Measurements from ENCODE around the gene PPP2R5B. TPM values are rescaled to one million over a fixed set of nuclear protein-coding genes. Genes with fewer than 3 reads are reported as not detected.
A peak's percentile ranks its signal among the peaks of the same experiment; 100 is the strongest.

The PPP2R5B gene
- total RNA-seq, 4 donors from 2014 or later = 17.2 to 34.2 (median 24.3) TPM

GRCh38 chr11:64911689-64912088 lies 12.8 kb upstream of the PPP2R5B start:
- no peak overlapping the region for H3K4me3 ChIP-seq
- no peak overlapping the region for H3K27ac ChIP-seq
- H3K9me3 ChIP-seq = no peaks in the 10 kb centered on the region
- H3K27me3 ChIP-seq = no peaks in the 10 kb centered on the region
- in situ Hi-C loops (cut with MboI; ENCODE audit: low sequenced_read_pairs in 4 of 4) = no loop called here
- peaks cover 12 to 14% of the 10 kb centered on the region in 2 donors for H3K4me1 ChIP-seq
- TF ChIP-seq POLR2A (IDR thresholded peaks at IDR 0.05) = no peak
- TF ChIP-seq, protein P1, sequence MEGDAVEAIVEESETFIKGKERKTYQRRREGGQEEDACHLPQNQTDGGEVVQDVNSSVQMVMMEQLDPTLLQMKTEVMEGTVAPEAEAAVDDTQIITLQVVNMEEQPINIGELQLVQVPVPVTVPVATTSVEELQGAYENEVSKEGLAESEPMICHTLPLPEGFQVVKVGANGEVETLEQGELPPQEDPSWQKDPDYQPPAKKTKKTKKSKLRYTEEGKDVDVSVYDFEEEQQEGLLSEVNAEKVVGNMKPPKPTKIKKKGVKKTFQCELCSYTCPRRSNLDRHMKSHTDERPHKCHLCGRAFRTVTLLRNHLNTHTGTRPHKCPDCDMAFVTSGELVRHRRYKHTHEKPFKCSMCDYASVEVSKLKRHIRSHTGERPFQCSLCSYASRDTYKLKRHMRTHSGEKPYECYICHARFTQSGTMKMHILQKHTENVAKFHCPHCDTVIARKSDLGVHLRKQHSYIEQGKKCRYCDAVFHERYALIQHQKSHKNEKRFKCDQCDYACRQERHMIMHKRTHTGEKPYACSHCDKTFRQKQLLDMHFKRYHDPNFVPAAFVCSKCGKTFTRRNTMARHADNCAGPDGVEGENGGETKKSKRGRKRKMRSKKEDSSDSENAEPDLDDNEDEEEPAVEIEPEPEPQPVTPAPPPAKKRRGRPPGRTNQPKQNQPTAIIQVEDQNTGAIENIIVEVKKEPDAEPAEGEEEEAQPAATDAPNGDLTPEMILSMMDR (IDR thresholded peaks at IDR 0.05 in 4 of 5, conservative IDR thresholded peaks at IDR 0.05 in 1 of 5) = no peak
- peaks cover 0 to 78% of the 10 kb centered on the region in 2 donors for H3K36me3 ChIP-seq
- no peak for DNase-seq
- ATAC-seq = no peak
- intact Hi-C loops (cut with DNase I; ENCODE audit: low total_unique reads) = no loop called here

GRCh38 chr11:64913171-64913727 lies 11.2 kb upstream of the PPP2R5B start:
- H3K27me3 ChIP-seq = no peaks in the 10 kb centered on the region
- DNase-seq = no peak
- no peak for TF ChIP-seq POLR2A (IDR thresholded peaks at IDR 0.05)
- TF ChIP-seq, protein P1 (IDR thresholded peaks at IDR 0.05 in 4 of 5, conservative IDR thresholded peaks at IDR 0.05 in 1 of 5) = no peak
- intact Hi-C loops (cut with DNase I; ENCODE audit: low total_unique reads) (no loop called here), in situ Hi-C loops (cut with MboI; ENCODE audit: low sequenced_read_pairs in 4 of 4) (no loop called here)
- H3K36me3 ChIP-seq = peaks cover 0 to 63% of the 10 kb centered on the region in 2 donors
- H3K27ac ChIP-seq = no peak overlapping the region
- H3K4me3 ChIP-seq = no peak overlapping the region
- H3K9me3 ChIP-seq = no peaks in the 10 kb centered on the region
- no peak for ATAC-seq
- peaks cover 19 to 20% of the 10 kb centered on the region in 2 donors for H3K4me1 ChIP-seq

- no peak for DNase-seq
- no peak overlapping the region for H3K4me3 ChIP-seq
- no peaks in the 10 kb centered on the region for H3K9me3 ChIP-seq
- intact Hi-C loops (cut with DNase I; ENCODE audit: low total_unique reads) (no loop called here), in situ Hi-C loops (cut with MboI; ENCODE audit: low sequenced_read_pairs in 4 of 4) (no loop called here)
- H3K36me3 ChIP-seq = peaks cover 0 to 54% of the 10 kb centered on the region in 2 donors
- H3K4me1 ChIP-seq = peaks cover 24 to 27% of the 10 kb centered on the region in 2 donors
- TF ChIP-seq, protein P1 (IDR thresholded peaks at IDR 0.05 in 4 of 5, conservative IDR thresholded peaks at IDR 0.05 in 1 of 5) = no peak
- TF ChIP-seq POLR2A (IDR thresholded peaks at IDR 0.05) = no peak
- no peaks in the 10 kb centered on the region for H3K27me3 ChIP-seq
- no peak overlapping the region for H3K27ac ChIP-seq
- no peak for ATAC-seq
Measured at GRCh38 chr11:64914123-64914522, 10.4 kb upstream of the PPP2R5B start.

GRCh38 chr11:64915376-64915887 lies 9.1 kb upstream of the PPP2R5B start:
- H3K27ac ChIP-seq = peak overlapping the region; percentile 81 to 87 (median 84)
- no peaks in the 10 kb centered on the region for H3K9me3 ChIP-seq
- ATAC-seq (no peak), DNase-seq (no peak)
- H3K4me3 ChIP-seq = peak overlapping the region; percentile 80 to 91 (median 90)
- H3K27me3 ChIP-seq = no peaks in the 10 kb centered on the region
- peaks cover 0 to 41% of the 10 kb centered on the region in 2 donors for H3K36me3 ChIP-seq
- TF ChIP-seq, protein P1 (IDR thresholded peaks at IDR 0.05 in 4 of 5, conservative IDR thresholded peaks at IDR 0.05 in 1 of 5) = no peak
- TF ChIP-seq POLR2A (IDR thresholded peaks at IDR 0.05) = no peak
- peaks cover 24 to 27% of the 10 kb centered on the region in 2 donors for H3K4me1 ChIP-seq
- in situ Hi-C loops (cut with MboI; ENCODE audit: low sequenced_read_pairs in 4 of 4) (loop anchor here in 1 of 4 donors (5.0 kb wide), 1 partner anchor 112 kb away; the partner anchor contains the start of gene SNX15), intact Hi-C loops (cut with DNase I; ENCODE audit: low total_unique reads) (loop anchor here (5.0 kb wide), 2 partner anchors 97 to 182 kb away; partner anchors contain the start of genes ARL2 and VPS51)
